Hepatic stellate cell (primary cell): Measurements from ENCODE around the gene AHCTF1.

Source experiments
- DNase-seq: peaks from one replicate; pipeline ENCODE4 v3.0.0; 2011; ENCODE audit warnings: low spot score

AHCTF1 gene

DNA sequence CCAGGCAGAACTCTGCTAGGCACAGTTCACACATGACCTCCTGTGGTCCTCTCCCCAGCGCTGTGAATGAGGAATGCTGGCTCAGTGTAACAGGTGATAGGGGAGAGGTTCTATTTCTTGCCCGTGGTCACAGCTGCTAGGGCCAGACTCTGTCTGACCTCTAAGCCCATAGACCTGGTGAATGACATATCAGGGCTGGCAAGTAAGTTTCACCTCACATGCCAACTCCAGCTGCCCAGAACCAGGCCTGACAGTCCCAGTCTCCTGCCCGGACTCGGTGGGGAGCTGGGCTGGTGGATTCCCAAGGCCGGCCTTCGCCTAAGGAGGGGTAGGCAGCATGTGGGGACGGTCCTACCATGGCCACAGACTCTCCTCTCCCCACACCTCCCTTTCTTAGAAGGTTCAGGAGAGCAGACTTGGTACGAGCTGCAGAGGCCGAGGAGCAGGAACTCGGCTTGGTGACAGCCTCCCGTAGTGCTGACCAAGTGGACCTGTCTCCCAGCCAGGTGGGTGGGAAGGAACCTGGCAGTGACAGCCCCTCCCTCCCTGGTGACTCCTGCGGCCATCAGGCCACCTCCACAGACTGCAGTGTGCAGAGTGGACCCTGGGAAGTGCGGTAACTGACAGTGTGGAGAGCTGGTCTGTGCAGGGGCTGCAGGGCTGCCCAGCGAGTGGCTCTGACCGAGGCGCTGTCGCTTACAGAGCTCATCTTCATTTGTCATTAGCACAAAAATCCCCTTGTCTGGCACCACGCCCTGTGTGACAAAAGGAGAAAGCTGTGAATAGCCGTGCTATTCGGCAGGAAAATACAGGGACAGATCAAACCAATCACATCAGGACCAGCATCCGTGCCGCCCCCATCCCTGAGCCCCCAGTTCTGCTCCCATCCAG, 132.9 kb downstream of the AHCTF1 start:
- no peak for DNase-seq

DNA sequence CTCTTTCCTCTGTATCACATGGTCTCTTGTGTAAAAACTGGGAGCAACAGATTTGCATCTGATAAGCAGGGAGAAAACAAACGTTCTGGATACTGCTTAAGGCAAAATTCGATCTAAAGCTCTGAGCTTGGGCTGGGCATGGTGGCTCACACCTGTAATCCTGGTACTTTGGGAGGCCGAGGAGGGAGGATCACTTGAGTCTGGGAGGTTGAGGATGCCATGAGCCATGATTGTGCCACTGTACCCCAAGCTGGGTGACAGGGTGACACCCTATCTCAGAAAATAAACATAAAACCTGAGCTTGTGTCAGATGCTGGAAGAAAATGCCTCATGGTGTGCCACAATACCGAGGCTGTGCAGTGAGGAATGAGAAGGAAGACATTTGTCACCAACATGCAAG, 133.6 kb downstream of the AHCTF1 start:
- no peak for DNase-seq

DNA sequence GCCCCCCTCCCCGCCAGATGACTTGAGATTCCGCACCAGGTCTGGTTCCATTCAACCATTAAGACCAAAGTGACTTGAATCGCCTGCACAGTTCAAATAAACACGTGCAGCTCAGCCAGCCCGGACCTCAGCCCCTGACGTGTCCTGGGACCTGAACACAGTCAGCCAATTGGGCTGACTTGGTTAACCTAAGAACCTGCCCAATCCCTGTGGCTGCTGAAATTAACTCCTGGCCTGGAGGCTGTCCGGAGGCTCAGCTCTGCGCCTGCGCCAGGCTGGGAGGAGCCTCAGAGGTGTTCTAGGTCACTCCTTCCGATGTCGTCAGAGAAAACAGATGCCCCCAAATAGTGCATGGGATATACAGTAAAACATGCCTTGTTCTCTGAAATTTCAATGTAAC, 134.2 kb downstream of the AHCTF1 start:
- DNase-seq, result no peak

DNA sequence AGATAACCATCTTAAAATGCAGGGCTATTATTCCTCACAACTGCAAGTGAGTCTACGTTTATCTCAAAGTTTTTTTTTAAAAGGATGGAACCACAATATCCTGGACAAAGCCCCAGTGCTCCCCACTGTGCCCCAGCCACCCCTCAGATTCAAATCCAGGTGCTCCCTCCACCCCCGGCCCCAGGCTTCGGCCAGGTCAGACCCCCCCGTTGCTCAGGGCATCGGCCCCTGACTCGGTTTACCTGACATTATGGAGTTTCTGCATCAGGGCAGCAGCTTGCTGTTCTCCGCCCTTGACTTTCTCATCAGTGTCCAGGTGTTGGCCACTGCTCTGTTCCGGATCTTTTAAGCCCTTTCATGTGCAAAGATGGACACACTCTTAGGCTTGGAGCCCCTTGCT, 134.6 kb downstream of the AHCTF1 start:
- DNase-seq, result no peak

DNA sequence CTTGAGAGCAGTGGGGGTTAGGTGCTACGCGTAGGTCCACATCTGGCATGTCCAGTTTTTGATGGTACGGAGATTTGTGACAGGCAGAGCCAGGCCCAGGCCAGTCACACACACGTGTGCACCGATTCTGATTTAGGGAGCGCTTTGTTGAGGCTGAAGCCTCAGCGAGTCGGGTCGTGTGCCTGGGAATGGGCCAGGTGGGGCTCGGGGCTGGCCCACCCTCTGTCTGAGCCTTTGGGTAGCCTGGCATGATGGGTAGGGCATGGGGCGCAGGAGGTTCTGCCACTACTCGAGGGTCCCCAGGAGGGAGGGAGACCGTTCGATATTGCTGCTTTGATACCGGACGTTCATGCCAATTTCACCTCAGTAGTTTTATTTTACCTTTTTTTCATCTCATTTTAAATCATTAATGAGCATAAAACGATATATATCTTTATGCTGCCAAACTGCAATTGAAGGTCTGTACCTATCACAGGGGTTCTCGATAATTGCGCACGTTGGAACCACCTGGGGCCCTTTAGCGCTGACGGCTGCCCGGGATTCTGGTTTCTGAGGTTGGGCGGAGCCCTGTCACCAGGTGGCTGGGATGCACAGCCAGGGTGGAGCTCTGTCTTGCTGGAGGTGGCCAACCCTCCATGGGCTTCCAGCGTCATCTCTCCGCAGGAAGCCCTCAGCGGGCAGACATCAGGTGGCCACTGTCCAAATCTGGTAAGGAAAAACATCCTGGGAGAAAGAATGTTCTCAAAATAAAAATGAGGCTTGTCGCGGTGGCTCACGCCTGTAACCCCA, 135.6 kb downstream of the AHCTF1 start:
- DNase-seq, result no peak

DNA sequence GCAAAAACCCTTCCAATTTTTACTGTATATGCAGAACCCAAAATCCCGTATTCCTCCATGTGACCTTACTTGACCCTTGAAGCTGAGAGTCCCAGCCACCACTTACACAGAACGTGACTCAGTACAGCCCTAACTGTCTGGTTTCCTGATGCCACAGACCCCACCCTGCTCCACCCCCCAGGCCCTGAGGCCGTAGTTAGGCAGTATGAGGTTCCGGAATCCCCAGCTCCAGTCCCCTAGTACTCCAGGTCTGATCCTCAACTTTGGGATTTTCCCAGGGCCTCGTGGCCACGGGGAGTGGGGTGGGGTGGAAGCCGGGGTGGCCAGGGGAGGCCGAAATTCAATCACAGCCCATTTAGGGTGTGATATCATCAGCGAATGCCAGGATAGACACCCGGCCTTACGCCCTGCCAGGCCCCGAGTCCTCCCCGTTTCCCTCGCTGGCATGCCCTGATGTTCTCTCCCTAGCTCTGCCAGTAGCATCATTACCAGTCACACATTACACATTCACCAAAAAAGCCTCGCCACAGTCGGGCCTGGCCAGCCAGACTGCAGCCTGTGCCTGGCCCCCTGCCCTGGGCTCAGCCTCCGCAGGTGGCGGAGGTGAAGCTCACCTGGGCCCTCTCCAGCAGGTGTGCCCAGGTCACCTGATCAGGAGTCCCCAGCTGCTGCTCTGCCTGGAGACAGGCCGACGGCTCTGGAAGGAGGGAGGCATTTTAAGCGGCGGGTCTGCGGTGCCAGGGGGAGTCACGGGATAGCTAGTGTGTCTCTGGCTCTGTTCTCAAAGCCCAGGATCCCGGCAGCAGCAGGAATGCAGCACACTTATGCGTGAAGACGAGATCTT, 136.7 kb downstream of the AHCTF1 start:
- DNase-seq, result no peak

DNA sequence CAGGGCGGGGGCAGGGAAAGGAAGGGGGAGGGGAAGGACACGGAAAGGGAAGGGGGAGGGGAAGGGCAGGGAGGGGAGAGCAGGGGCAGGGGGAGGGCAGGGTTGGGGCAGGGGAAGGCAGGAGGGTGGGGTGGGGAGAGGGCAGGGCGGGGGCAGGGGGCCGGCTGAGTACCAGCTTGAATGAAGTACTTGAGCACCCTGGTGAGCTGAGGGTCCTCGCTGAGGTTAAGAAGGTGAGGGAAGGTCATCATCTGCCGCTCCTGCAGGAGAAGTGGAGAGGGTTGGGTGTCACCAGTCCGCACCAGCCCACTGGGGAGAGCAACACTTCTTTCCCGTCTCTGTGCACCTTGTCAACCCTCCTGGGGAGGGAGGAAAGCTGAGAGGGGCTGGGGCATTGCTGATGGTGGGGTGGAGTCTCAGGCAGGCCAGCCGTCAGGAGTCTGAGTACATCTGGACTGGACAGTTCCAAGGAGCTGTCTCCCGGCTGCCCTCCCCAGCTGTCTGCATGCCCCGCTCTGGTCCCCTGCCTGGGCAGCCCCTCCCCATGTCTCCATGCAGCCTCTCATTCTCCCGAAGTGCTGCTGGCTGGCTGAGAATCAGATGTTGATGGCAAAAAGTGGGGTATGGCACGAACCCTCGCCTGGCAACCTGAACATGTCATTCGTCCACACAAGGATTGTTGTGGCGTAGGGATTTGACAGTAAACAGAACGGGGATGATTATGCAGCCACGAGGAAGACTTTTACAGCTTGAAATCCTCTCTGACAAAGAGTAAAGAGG, 137.5 kb downstream of the AHCTF1 start:
- no peak for DNase-seq

DNA sequence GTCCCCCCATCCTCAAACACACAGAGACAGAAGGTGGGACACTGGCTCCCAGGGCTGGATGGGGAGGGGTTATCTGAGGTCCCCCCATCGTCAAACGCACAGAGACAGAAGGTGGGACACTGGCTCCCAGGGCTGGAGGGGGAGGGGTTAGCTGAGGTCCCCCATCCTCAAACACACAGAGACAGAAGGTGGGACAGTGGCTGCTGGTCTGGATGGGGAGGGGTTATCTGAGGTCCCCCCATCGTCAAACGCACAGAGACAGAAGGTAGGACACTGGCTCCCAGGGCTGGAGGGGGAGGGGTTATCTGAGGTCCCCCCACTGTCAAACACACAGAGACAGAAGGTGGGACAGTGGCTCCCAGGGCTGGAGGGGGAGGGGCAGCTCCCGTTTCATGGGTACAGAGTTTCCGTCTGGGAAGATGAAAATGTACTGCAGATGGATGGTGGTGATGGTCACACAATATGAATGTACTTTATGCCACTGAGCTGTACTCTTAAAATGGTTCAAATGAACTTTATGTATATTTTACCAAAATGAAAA, 138.3 kb downstream of the AHCTF1 start:
- no peak for DNase-seq

DNA sequence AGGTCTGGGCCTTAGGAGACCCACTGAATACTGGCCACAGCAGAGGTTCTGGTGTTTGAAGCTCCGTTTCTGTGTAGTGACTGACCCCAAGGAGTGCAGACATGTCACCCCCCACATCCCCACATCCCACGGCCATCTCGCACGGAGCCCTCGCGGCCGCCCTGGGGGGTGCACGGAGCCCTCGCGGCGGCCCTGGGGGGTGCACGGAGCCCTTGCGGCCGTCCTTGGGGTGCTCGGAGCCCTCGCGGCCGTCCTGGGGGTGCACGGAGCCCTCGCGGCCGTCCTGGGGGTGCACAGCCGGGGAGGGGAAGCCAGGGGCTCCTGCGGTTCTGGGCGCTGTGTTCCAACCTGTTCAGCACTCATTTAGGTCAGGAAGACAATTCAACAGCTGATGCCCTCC, 139.1 kb downstream of the AHCTF1 start:
- no peak for DNase-seq

DNA sequence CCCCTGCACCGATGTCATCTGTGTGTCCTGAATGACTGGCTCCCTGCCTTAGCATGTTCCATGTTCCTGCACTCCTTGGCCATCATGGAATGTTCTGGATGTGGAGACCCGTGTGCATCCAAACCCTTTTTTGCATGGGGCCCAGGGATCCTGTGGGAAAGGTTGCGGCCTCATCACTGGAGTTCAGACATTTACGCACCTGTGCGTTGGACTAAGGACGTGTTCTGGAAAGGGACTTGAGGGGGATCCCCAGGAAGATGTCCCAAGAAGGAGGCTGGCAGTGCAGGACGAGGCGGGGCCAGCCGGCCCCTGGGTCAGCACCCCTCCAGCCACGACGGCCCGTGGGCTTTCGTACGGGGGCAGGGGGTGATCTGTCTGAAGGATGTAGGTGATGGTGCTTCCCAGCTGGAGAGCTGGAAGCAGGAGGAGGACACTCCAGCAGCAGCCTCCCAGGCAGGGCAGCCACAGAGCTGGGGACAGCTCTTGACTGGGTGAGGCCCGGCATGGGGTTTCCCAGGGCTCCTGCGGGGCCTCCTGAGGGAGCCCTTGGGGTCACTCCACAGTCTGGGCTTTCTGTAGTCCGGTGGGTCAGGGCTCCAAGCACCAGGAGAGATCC, 140.3 kb downstream of the AHCTF1 start:
- no peak for DNase-seq

DNA sequence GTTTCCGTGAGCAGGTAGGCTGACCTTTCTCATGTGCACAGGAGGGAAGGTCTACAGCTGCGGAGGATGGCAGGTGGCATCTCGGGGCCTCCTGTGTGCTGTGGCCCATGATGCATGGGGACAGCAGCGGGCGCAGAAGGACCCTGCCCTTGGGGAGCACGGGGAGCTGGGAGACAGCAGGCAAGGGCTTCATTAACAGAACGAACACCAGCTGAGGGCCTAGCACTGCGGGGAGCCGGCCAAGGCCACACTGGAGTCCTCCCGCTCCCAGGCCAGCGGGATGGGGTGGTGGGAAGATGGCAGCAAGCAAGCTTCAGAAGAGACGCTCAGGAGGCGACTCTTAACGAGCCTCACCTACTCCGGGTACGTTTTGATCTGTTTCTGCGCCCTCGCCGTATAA, 140.9 kb downstream of the AHCTF1 start:
- no peak for DNase-seq

DNA sequence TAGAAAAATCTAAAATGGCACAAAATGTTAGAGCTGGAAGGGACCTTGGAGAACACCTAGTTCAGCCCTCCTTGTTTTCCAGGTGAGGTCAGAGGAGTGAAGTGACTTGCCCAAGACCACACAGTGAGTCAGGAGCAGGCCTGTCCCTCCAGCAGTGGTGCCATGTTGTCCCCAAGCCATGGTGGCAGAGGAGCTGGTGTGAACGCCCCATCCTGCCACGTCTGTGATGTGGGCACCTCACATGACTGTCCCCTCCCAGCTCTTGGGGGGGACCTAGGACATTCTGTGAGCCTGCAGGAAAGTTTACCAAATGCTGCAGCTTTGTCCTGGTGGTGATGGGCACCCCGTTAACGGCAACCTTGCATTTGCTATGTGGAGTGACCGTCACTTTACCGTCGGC, 141.4 kb downstream of the AHCTF1 start:
- DNase-seq, result no peak

DNA sequence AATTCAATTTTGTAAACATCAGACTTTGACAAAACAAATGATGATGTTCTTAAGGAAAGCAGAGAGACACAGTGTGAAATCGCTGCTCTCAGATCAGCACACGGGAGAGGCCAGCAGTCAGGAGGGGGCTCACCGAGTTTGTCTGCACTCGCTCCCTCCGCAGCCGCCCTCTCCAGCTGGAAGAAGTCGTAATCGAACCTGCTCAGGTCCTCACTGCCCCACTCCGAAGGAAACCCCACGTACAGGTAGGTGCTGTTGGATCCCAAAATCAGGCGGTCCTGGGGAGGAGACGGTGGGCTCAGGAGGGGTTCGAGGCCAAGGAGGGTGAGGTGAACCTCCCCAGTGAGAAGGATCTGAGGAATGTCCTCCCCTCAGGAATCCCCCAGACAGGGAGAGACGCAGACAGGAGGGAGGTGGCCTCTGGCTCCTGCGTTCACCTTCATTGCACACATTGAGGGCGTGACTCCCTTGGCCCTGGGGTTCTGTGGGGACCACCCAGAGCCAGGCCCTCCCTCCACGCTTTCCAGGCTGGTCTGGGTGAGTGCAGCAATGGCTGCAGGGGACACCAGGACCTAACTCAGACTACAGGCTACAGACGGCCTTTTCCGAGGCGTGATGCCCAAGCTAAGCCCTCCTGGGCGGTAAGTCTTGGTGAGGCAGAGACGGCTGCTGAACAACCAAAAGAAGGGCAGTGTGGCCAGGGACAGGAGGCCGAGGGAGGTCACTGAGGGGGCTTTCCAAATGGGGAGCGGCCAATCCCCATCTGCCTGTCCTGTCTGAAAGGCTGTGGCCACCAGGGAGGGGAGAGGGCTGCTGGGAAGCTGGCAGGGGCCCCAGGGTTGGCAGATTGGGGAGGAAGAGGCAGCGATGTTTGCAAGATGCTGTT, 142.1 kb downstream of the AHCTF1 start:
- no peak for DNase-seq
